ENCODE measurements around the gene CDH20. TPM values are rescaled to one million over a fixed set of nuclear protein-coding genes. Genes with fewer than 3 reads are reported as not detected.

Gene CDH20
- polyA plus RNA-seq, 1 donor (not counting 4 experiments of a cell fraction or from before 2014, with no cell fraction given) = not detected

GRCh38 chr18:61394983-61395382 is 61.8 kb downstream of the CDH20 start:
- Histone ChIP-seq H3K36me3 (ENCODE audit: control insufficient read depth in 2 of 2, extremely low read depth in 1 of 2, insufficient read depth in 2 of 2, low read length in 2 of 2) (no peaks in the 10 kb centered on the region), H3K9me3 (ENCODE audit: control insufficient read depth, low read depth, low read length) (no peaks in the 10 kb centered on the region), H3K4me1 (ENCODE audit: control insufficient read depth, extremely low read depth, insufficient read depth, low read length) (no peaks in the 10 kb centered on the region), H3K4me3 (ENCODE audit: control insufficient read depth in 2 of 3, extremely low read depth in 1 of 3, insufficient read depth in 2 of 3, low read depth in 1 of 3, low read length in 3 of 3) (no peak overlapping the region), H3K9ac (ENCODE audit: control insufficient read depth, extremely low read depth, insufficient read depth, low read length) (no peak overlapping the region), H3K4me2 (ENCODE audit: control insufficient read depth, extremely low read depth, insufficient read depth, low read depth, low read length) (no peak overlapping the region), H3K79me2 (ENCODE audit: control insufficient read depth, insufficient read depth, low read length) (no peaks in the 10 kb centered on the region), H3K27ac (ENCODE audit: control insufficient read depth, insufficient read depth, low read length) (no peak overlapping the region), H3K9me1 (ENCODE audit: control insufficient read depth, extremely low read depth, insufficient read depth, low read length) (no peaks in the 10 kb centered on the region), H2AFZ (ENCODE audit: control insufficient read depth, low read length) (no peak overlapping the region), H4K20me1 (ENCODE audit: control insufficient read depth, extremely low read depth, insufficient read depth, low read length) (no peaks in the 10 kb centered on the region), H3K27me3 (ENCODE audit: control insufficient read depth, extremely low read depth, insufficient read depth, low read length) (no peaks in the 10 kb centered on the region)
- TF ChIP-seq EZH2 (IDR thresholded peaks at IDR 0.05; ENCODE audit: low read length) = no peak
- no peak for TF ChIP-seq CTCF (optimal IDR thresholded peaks at IDR 0.05 in 1 of 3, IDR thresholded peaks at IDR 0.05 in 1 of 3, conservative IDR thresholded peaks at IDR 0.05 in 1 of 3; ENCODE audit: extremely low read depth in 1 of 3, insufficient read depth in 2 of 3, low read length in 3 of 3)
- DNase-seq (ENCODE audit: low read depth, low spot score) (no peak), FAIRE-seq (no peak)
- dilution Hi-C loops (cut with MboI; ENCODE audit: extremely low pct_ligation_motif_present, low sequenced_read_pairs) = no loop called here

GRCh38 chr18:61397222-61397621 is 64.0 kb downstream of the CDH20 start:
- no peaks in the 10 kb centered on the region for H3K27me3 ChIP-seq (ENCODE audit: control insufficient read depth, extremely low read depth, insufficient read depth, low read length)
- dilution Hi-C loops (cut with MboI; ENCODE audit: extremely low pct_ligation_motif_present, low sequenced_read_pairs) = no loop called here
- no peak overlapping the region for H3K27ac ChIP-seq (ENCODE audit: control insufficient read depth, insufficient read depth, low read length)
- no peak for FAIRE-seq
- TF ChIP-seq EZH2 (IDR thresholded peaks at IDR 0.05; ENCODE audit: low read length) (no peak), CTCF (optimal IDR thresholded peaks at IDR 0.05 in 1 of 3, IDR thresholded peaks at IDR 0.05 in 1 of 3, conservative IDR thresholded peaks at IDR 0.05 in 1 of 3; ENCODE audit: extremely low read depth in 1 of 3, insufficient read depth in 2 of 3, low read length in 3 of 3) (no peak)
- H2AFZ ChIP-seq (ENCODE audit: control insufficient read depth, low read length) = no peak overlapping the region
- no peaks in the 10 kb centered on the region for H3K9me1 ChIP-seq (ENCODE audit: control insufficient read depth, extremely low read depth, insufficient read depth, low read length)
- H3K4me1 ChIP-seq (ENCODE audit: control insufficient read depth, extremely low read depth, insufficient read depth, low read length) = no peaks in the 10 kb centered on the region
- no peaks in the 10 kb centered on the region for H3K9me3 ChIP-seq (ENCODE audit: control insufficient read depth, low read depth, low read length)
- no peaks in the 10 kb centered on the region for H4K20me1 ChIP-seq (ENCODE audit: control insufficient read depth, extremely low read depth, insufficient read depth, low read length)
- no peaks in the 10 kb centered on the region for H3K79me2 ChIP-seq (ENCODE audit: control insufficient read depth, insufficient read depth, low read length)
- no peak overlapping the region for H3K9ac ChIP-seq (ENCODE audit: control insufficient read depth, extremely low read depth, insufficient read depth, low read length)
- H3K36me3 ChIP-seq (ENCODE audit: control insufficient read depth in 2 of 2, extremely low read depth in 1 of 2, insufficient read depth in 2 of 2, low read length in 2 of 2) = no peaks in the 10 kb centered on the region
- H3K4me3 ChIP-seq (ENCODE audit: control insufficient read depth in 2 of 3, extremely low read depth in 1 of 3, insufficient read depth in 2 of 3, low read depth in 1 of 3, low read length in 3 of 3) = no peak overlapping the region
- DNase-seq (ENCODE audit: low read depth, low spot score) = no peak
- no peak overlapping the region for H3K4me2 ChIP-seq (ENCODE audit: control insufficient read depth, extremely low read depth, insufficient read depth, low read depth, low read length)
